ENCODE data around the gene ZDHHC18.

DNA sequence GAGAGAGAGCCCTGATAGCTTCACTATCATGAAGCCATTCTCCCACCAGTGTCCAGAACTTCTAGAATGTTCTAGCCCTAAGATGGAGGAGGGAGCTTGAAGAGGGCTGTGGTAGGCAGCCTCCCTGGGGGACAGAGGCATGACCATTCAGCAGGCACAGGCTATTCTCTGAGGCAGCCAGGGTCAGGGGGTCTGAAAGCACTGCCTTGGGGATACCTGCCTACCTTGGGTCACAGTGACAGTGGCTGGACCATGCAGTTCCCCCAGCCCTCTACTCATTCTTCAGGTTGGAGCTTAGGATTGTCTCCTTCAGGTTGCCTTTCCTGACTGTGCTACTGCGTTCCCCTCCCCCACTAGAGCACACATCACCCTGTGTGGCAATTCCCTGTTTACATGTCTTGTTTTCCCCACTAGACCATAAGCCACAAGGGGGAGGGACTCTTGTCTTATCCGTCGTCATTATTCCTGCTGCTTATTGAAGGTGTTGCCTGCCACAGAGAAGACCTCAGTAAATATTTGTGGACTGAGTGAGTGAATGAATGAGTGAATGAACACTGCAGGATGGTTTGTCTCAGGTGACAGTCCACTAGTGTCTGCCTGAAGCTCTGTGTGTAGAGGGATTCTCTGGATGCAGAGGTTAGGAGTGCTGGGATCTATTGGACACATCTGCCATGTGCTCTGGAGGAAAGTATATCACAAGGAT lies 5.2 kb downstream of the ZDHHC18 start:
- TF ChIP-seq, protein P1, sequence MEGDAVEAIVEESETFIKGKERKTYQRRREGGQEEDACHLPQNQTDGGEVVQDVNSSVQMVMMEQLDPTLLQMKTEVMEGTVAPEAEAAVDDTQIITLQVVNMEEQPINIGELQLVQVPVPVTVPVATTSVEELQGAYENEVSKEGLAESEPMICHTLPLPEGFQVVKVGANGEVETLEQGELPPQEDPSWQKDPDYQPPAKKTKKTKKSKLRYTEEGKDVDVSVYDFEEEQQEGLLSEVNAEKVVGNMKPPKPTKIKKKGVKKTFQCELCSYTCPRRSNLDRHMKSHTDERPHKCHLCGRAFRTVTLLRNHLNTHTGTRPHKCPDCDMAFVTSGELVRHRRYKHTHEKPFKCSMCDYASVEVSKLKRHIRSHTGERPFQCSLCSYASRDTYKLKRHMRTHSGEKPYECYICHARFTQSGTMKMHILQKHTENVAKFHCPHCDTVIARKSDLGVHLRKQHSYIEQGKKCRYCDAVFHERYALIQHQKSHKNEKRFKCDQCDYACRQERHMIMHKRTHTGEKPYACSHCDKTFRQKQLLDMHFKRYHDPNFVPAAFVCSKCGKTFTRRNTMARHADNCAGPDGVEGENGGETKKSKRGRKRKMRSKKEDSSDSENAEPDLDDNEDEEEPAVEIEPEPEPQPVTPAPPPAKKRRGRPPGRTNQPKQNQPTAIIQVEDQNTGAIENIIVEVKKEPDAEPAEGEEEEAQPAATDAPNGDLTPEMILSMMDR (IDR thresholded peaks at IDR 0.05), result no peak
- no peak for TF ChIP-seq POLR2A (IDR thresholded peaks at IDR 0.05)

All from lower leg skin (tissue), 3 donors.